IMR-90 (cell line): ENCODE measurements around the gene COL27A1. TPM values are rescaled to one million over a fixed set of nuclear protein-coding genes. Genes with fewer than 3 reads are reported as not detected.

Experiments used
- ATAC-seq: fragments of 200-7000 bp; cut with Tn5 transposase; 2 replicates; pipeline ENCODE4 v1.9.1; 2020; ENCODE audit warnings: low read depth, mild to moderate bottlenecking, moderate library complexity
- BruUV-seq: library from RNA; stranded (reverse); fragments of 400-500 nt; replicated peaks from 2 replicates; lab custom pipeline; 2021; lab: Mats Ljungman, UMichigan
- CTCF ChIA-PET: fragments of 300-600 bp; formaldehyde crosslinking; extraction: SDS; loops from one replicate; lab custom pipeline; 2021; ENCODE audit warnings: antibody characterized with exemption; lab: Yijun Ruan, JAX
- POLR2A ChIA-PET: fragments of 300-600 bp; sonication (Branson Sonifier 250); formaldehyde crosslinking; loops from one replicate; lab custom pipeline; 2022; ENCODE audit warnings: antibody characterized with exemption; ENCODE audit not compliant: unreplicated experiment; lab: Charles Lee
- DNase-seq: peaks from one replicate; pipeline ENCODE4 v3.0.0; 2013
- H2AFZ ChIP-seq: replicated peaks from 2 replicates; pipeline ENCODE3; 2013; ENCODE audit warnings: low read length, mild to moderate bottlenecking; ENCODE audit not compliant: poor library complexity
- H2AK5ac ChIP-seq: 2 replicates; pipeline ENCODE4 v1.6.1; 2013; ENCODE audit warnings: low read depth, low read length, inconsistent platforms
- H2AK9ac ChIP-seq: replicated peaks from 2 replicates; pipeline ENCODE3; 2013; ENCODE audit warnings: mild to moderate bottlenecking, low read depth, low read length, moderate library complexity; ENCODE audit not compliant: poor library complexity
- H2BK120ac ChIP-seq: 2 replicates; pipeline ENCODE4 v1.6.1; 2013; ENCODE audit warnings: low read depth, low read length, inconsistent platforms
- H2BK15ac ChIP-seq: 3 replicates; pipeline ENCODE4 v1.6.1; 2013; ENCODE audit warnings: low read depth, low read length, inconsistent platforms
- H2BK20ac ChIP-seq: 2 replicates; pipeline ENCODE4 v1.6.1; 2013; ENCODE audit warnings: low read depth, mild to moderate bottlenecking, inconsistent platforms, low read length, moderate library complexity
- H2BK5ac ChIP-seq: 2 replicates; pipeline ENCODE4 v1.6.1; 2013; ENCODE audit warnings: mild to moderate bottlenecking, low read depth, low read length, inconsistent platforms; ENCODE audit not compliant: poor library complexity, severe bottlenecking
- H3K14ac ChIP-seq: replicated peaks from 2 replicates; pipeline ENCODE4 v1.6.1; 2013; ENCODE audit warnings: low read depth, low read length, inconsistent platforms
- H3K18ac ChIP-seq: 2 replicates; pipeline ENCODE4 v1.6.1; 2013; ENCODE audit warnings: low read depth, low read length, control low read depth
- H3K23ac ChIP-seq: 2 replicates; pipeline ENCODE4 v1.6.1; 2013; ENCODE audit warnings: low read depth, low read length, inconsistent platforms
- H3K27ac ChIP-seq: 2 replicates; pipeline ENCODE4 v1.5.1; 2013; ENCODE audit warnings: mild to moderate bottlenecking, control low read depth, low read length; ENCODE audit not compliant: insufficient read depth
- H3K27me3 ChIP-seq: 2 replicates; pipeline ENCODE4 v1.6.1; 2013; ENCODE audit warnings: low read length; ENCODE audit not compliant: control insufficient read depth, insufficient read depth
- H3K36me3 ChIP-seq: 2 replicates; pipeline ENCODE4 v1.6.1; 2013; ENCODE audit warnings: low read length, mixed read lengths; ENCODE audit not compliant: control insufficient read depth, insufficient read depth
- H3K4ac ChIP-seq: 2 replicates; pipeline ENCODE4 v1.6.1; 2013; ENCODE audit warnings: low read depth, low read length, inconsistent platforms
- H3K4me1 ChIP-seq: 2 replicates; pipeline ENCODE4 v1.6.1; 2013; ENCODE audit warnings: low read length, mixed read lengths; ENCODE audit not compliant: control insufficient read depth, insufficient read depth
- H3K4me2 ChIP-seq: 2 replicates; pipeline ENCODE4 v1.6.1; 2013; ENCODE audit warnings: low read depth, mild to moderate bottlenecking, control low read depth, low read length, moderate library complexity
- H3K4me3 ChIP-seq: 2 replicates; pipeline ENCODE4 v1.5.1; 2013; ENCODE audit warnings: low read depth, mild to moderate bottlenecking, control low read depth, low read length, moderate library complexity; ENCODE audit not compliant: insufficient read depth
- H3K56ac ChIP-seq: 2 replicates; pipeline ENCODE4 v1.6.1; 2013; ENCODE audit warnings: low read length, inconsistent platforms; ENCODE audit not compliant: insufficient read depth; ENCODE audit errors: extremely low read depth
- H3K79me1 ChIP-seq, 2 experiments: 2 replicates each; pipeline ENCODE4 v1.6.1; 2013; ENCODE audit warnings: low read length in 2 of 2, inconsistent platforms in 1 of 2, low read depth in 1 of 2
- H3K9ac ChIP-seq: 2 replicates; pipeline ENCODE4 v1.6.1; 2013; ENCODE audit warnings: low read depth, low read length, control low read depth
- H3K9me1 ChIP-seq: 2 replicates; pipeline ENCODE4 v1.6.1; 2013; ENCODE audit warnings: low read length, inconsistent platforms; ENCODE audit not compliant: insufficient read depth
- H3K9me3 ChIP-seq: 2 replicates; pipeline ENCODE4 v1.6.1; 2013; ENCODE audit warnings: low read length; ENCODE audit not compliant: control insufficient read depth, insufficient read depth
- H4K20me1 ChIP-seq: 2 replicates; pipeline ENCODE4 v1.6.1; 2013; ENCODE audit warnings: low read length, inconsistent platforms; ENCODE audit not compliant: insufficient read depth
- H4K5ac ChIP-seq: 2 replicates; pipeline ENCODE4 v1.6.1; 2013; ENCODE audit warnings: mild to moderate bottlenecking, low read depth, low read length, control low read depth
- H4K8ac ChIP-seq, 2 experiments: 2 replicates each; pipeline ENCODE4 v1.6.1; 2013; ENCODE audit warnings: low read depth in 2 of 2, low read length in 2 of 2, control low read depth in 1 of 2, inconsistent platforms in 1 of 2
- H4K91ac ChIP-seq: 2 replicates; pipeline ENCODE4 v1.6.1; 2013; ENCODE audit warnings: low read depth, low read length, inconsistent platforms; ENCODE audit not compliant: insufficient read depth
- CTCF ChIP-seq: conservative IDR thresholded peaks from 2 replicates; pipeline ENCODE4 v1.5.1; 2012; ENCODE audit warnings: mild to moderate bottlenecking, low read depth, low read length, improper control_type of control experiment
- SMC3 ChIP-seq: fragments of 150-350 bp; IDR thresholded peaks from 2 replicates; pipeline ENCODE4 v1.6.1; 2016; ENCODE audit warnings: low read depth, mild to moderate bottlenecking, antibody characterized with exemption, low read length, moderate library complexity
- WGBS, 2 experiments: methylation state at CpG; one replicate each; pipeline versions ENCODE4 v1.1.5 to v1.1.7; 2013; ENCODE audit warnings: missing lambda C conversion rate in 2 of 2; ENCODE audit not compliant: insufficient read length in 1 of 2; ENCODE audit errors: extremely low coverage in 2 of 2; 5-methylcytosine and 5-hydroxymethylcytosine counted together
- dilution Hi-C: fragments of 300-500 bp; cut with HindIII; formaldehyde crosslinking; loops from one replicate; pipeline ENCODE4 v1.14.3; 2018; ENCODE audit warnings: low sequenced_read_pairs; ENCODE audit not compliant: unreplicated experiment
- in situ Hi-C: fragments of 300-500 bp; cut with MboI; formaldehyde crosslinking; loops from 3 replicates; pipeline ENCODE4 v1.14.3; 2019; ENCODE audit warnings: low sequenced_read_pairs, inconsistent platforms, mixed read lengths
- intact Hi-C: fragments of 100-400 bp; cut with micrococcal nuclease; formaldehyde crosslinking; loops from 2 replicates; pipeline ENCODE4 v1.10.0; 2022
- polyA plus RNA-seq, 3 experiments: library from polyadenylated mRNA; depleted of rRNA; stranded (reverse); fragments of >200 nt; gene quantifications; 2 replicates each; pipeline ENCODE4 v1.2.3, GENCODE V29; 2012; ENCODE audit warnings: low replicate concordance in 1 of 3
- total RNA-seq: library from RNA; depleted of rRNA; stranded (reverse); fragments of >200 nt; gene quantifications from 2 replicates; pipeline ENCODE4 v1.2.3, GENCODE V29; 2012

The COL27A1 gene
- total and polyA plus RNA-seq, 2 of the 4 experiments (the other 2 are of a cell fraction) = 3.2 to 18.3 TPM

GRCh38 chr9:114123031-114123977, 32.0 kb upstream of the COL27A1 start:
- no peak overlapping the region for H3K4me2 ChIP-seq
- DNase-seq (no peak), ATAC-seq (no peak)
- no peak overlapping the region for H2BK5ac ChIP-seq
- no peak overlapping the region for H4K91ac ChIP-seq
- no peaks in the 10 kb centered on the region for H3K36me3 ChIP-seq
- no peak overlapping the region for H3K9ac ChIP-seq
- WGBS, 2 experiments = 72% methylated on average over 4 of the region's 9 CpGs; no CpG with 5 or more reads in 1 of the 2 experiments
- TF ChIP-seq CTCF = no peak
- no peak for TF ChIP-seq SMC3
- H2BK20ac ChIP-seq = no peak overlapping the region
- dilution Hi-C loops = no loop called here
- BruUV-seq = no TSS peak
- in situ Hi-C loops = no loop called here
- no peaks in the 10 kb centered on the region for H3K4me1 ChIP-seq
- peaks cover 71% of the 10 kb centered on the region for H3K27me3 ChIP-seq
- H4K5ac ChIP-seq = no peak overlapping the region
- no peak overlapping the region for H3K18ac ChIP-seq
- no peak overlapping the region for H3K4me3 ChIP-seq
- H3K79me1 ChIP-seq = no peaks in the 10 kb centered on the region
- no peak overlapping the region for H2BK15ac ChIP-seq
- intact Hi-C loops = no loop called here
- H4K20me1 ChIP-seq = no peaks in the 10 kb centered on the region
- no peak overlapping the region for H3K23ac ChIP-seq
- H3K9me3 ChIP-seq = peaks cover 12% of the 10 kb centered on the region
- no peak overlapping the region for H3K56ac ChIP-seq
- no peak overlapping the region for H3K14ac ChIP-seq
- H2AFZ ChIP-seq = no peak overlapping the region
- H3K4ac ChIP-seq = no peak overlapping the region
- no peak overlapping the region for H2BK120ac ChIP-seq
- H4K8ac ChIP-seq = no peak overlapping the region
- no peak overlapping the region for H2AK5ac ChIP-seq
- CTCF ChIA-PET = no interaction called here
- H3K9me1 ChIP-seq = no peaks in the 10 kb centered on the region
- no peak overlapping the region for H2AK9ac ChIP-seq
- H3K27ac ChIP-seq = no peak overlapping the region
- POLR2A ChIA-PET = no interaction called here
